Activated CD8-positive, alpha-beta T cell treated with anti-CD3 and anti-CD28 coated beads for 36 hours (primary cell): ENCODE data around the gene SLC46A2. TPM values are rescaled to one million over a fixed set of nuclear protein-coding genes. Genes with fewer than 3 reads are reported as not detected.
A peak's percentile ranks its signal among the peaks of the same experiment; 100 is the strongest.

ENCODE experiments used
- ATAC-seq: fragments of 200-7000 bp; cut with Tn5 transposase; one replicate; pipeline ENCODE4 v1.10.0; 2021; ENCODE audit warnings: mild to moderate bottlenecking, moderate library complexity
- CTCF ChIA-PET: fragments of 350-600 bp; sonication (Branson Sonifier 250); formaldehyde crosslinking; loops from one replicate; lab custom pipeline; 2021; ENCODE audit warnings: antibody characterized with exemption; lab: Charles Lee
- POLR2A ChIA-PET: fragments of 350-600 bp; sonication (Branson Sonifier 250); formaldehyde crosslinking; loops from one replicate; lab custom pipeline; 2021; ENCODE audit warnings: antibody characterized with exemption; lab: Charles Lee
- DNase-seq: peaks from one replicate; pipeline ENCODE4 v3.0.0-alpha.2; 2020
- H3K27ac Mint-ChIP-seq: one replicate; pipeline ENCODE4 v1.8.0; 2021; ENCODE audit warnings: mild to moderate bottlenecking, mixed read lengths
- H3K27me3 Mint-ChIP-seq: one replicate; pipeline ENCODE4 v1.8.0; 2021; ENCODE audit warnings: mixed read lengths
- H3K36me3 Mint-ChIP-seq: one replicate; pipeline ENCODE4 v1.8.0; 2021; ENCODE audit warnings: low read depth, mixed read lengths
- H3K4me1 Mint-ChIP-seq: one replicate; pipeline ENCODE4 v1.8.0; 2021; ENCODE audit warnings: low read depth, mixed read lengths
- H3K4me3 Mint-ChIP-seq: one replicate; pipeline ENCODE4 v1.8.0; 2021; ENCODE audit warnings: mild to moderate bottlenecking, moderate library complexity, mixed read lengths
- H3K9me3 Mint-ChIP-seq: one replicate; pipeline ENCODE4 v1.8.0; 2021; ENCODE audit warnings: mixed read lengths
- CTCF ChIP-seq: fragments of 200-600 bp; IDR thresholded peaks from one replicate; pipeline ENCODE4 v1.8.0; 2022; ENCODE audit warnings: antibody characterized with exemption, mild to moderate bottlenecking
- intact Hi-C: fragments of 100-400 bp; cut with micrococcal nuclease; formaldehyde crosslinking; loops from one replicate; pipeline ENCODE4 v1.10.0; 2022
- total RNA-seq, 2 experiments: library from RNA; stranded (reverse); gene quantifications; one replicate each; pipeline ENCODE4 v1.2.3, GENCODE V29; 2021

SLC46A2 gene
- total RNA-seq, 2 experiments from 2014 or later: not detected

GRCh38 chr9:112892981-112893380 lies 2.3 kb upstream of the SLC46A2 start:
- intact Hi-C loops: no loop called here
- TF ChIP-seq CTCF: no peak
- H3K4me1 Mint-ChIP-seq: no peaks in the 10 kb centered on the region
- H3K36me3 Mint-ChIP-seq: no peaks in the 10 kb centered on the region
- DNase-seq: no peak
- ChIA-PET POLR2A (interaction anchor here (0.7 to 1.2 kb wide), 2 partner anchors 9 to 28 kb away, joined by 3 read pairs; no protein-coding TSS in a partner anchor), CTCF (interaction anchor here (0.8 to 1.3 kb wide), 2 partner anchors 10 to 14 kb away, joined by 3 to 6 read pairs; no protein-coding TSS in a partner anchor)
- H3K4me3 Mint-ChIP-seq: no peak overlapping the region
- H3K27ac Mint-ChIP-seq: no peak overlapping the region
- ATAC-seq: no peak
- H3K27me3 Mint-ChIP-seq: peaks cover 42% of the 10 kb centered on the region
- H3K9me3 Mint-ChIP-seq: peaks cover 4% of the 10 kb centered on the region

GRCh38 chr9:112891521-112891920 lies 845 bp upstream of the SLC46A2 start:
- H3K27ac Mint-ChIP-seq: no peak overlapping the region
- ChIA-PET POLR2A (no interaction called here), CTCF (interaction anchor here (1.3 kb wide), 1 partner anchor 11 kb away, joined by 3 read pairs; no protein-coding TSS in a partner anchor)
- peaks cover 38% of the 10 kb centered on the region for H3K27me3 Mint-ChIP-seq
- no peak for TF ChIP-seq CTCF
- ATAC-seq: no peak
- peaks cover 4% of the 10 kb centered on the region for H3K9me3 Mint-ChIP-seq
- no peaks in the 10 kb centered on the region for H3K36me3 Mint-ChIP-seq
- no peak overlapping the region for H3K4me3 Mint-ChIP-seq
- no peak for DNase-seq
- H3K4me1 Mint-ChIP-seq: no peaks in the 10 kb centered on the region
- intact Hi-C loops: no loop called here

GRCh38 chr9:112887381-112887780 lies 3.3 kb downstream of the SLC46A2 start:
- Mint-ChIP-seq H3K27me3 (peaks cover 19% of the 10 kb centered on the region), H3K36me3 (no peaks in the 10 kb centered on the region)
- POLR2A ChIA-PET: no interaction called here

GRCh38 chr9:112886351-112886750 lies 4.3 kb downstream of the SLC46A2 start:
- DNase-seq: no peak
- CTCF ChIA-PET: interaction anchor here (2.7 to 3.9 kb wide), 2 partner anchors 17 to 41 kb away, joined by 9 to 19 read pairs; no protein-coding TSS in a partner anchor
- Mint-ChIP-seq H3K36me3 (no peaks in the 10 kb centered on the region), H3K9me3 (no peaks in the 10 kb centered on the region), H3K27me3 (peaks cover 9% of the 10 kb centered on the region), H3K4me1 (no peaks in the 10 kb centered on the region), H3K27ac (no peak overlapping the region), H3K4me3 (no peak overlapping the region)
- POLR2A ChIA-PET: no interaction called here
- TF ChIP-seq CTCF: no peak
- intact Hi-C loops: no loop called here
- ATAC-seq: no peak

More at GRCh38 chr9:112887381-112887780, 3.3 kb downstream of the SLC46A2 start:
- Mint-ChIP-seq H3K4me1 (no peaks in the 10 kb centered on the region), H3K9me3 (no peaks in the 10 kb centered on the region), H3K4me3 (no peak overlapping the region), H3K27ac (no peak overlapping the region)
- intact Hi-C loops: no loop called here
- DNase-seq: peak; percentile 21
- CTCF ChIA-PET: interaction anchor here (0.8 to 2.7 kb wide), 5 partner anchors 15 to 42 kb away, joined by 3 to 9 read pairs (median 3); no protein-coding TSS in a partner anchor
- TF ChIP-seq CTCF: no peak
- ATAC-seq: no peak

- Mint-ChIP-seq H3K27me3 (peaks cover 9% of the 10 kb centered on the region), H3K36me3 (peaks cover 1% of the 10 kb centered on the region), H3K9me3 (no peaks in the 10 kb centered on the region), H3K4me3 (no peak overlapping the region), H3K27ac (no peak overlapping the region), H3K4me1 (no peaks in the 10 kb centered on the region)
- DNase-seq: no peak
- ChIA-PET POLR2A (no interaction called here), CTCF (interaction anchor here (1.0 to 3.9 kb wide), 2 partner anchors 18 to 40 kb away, joined by 4 to 19 read pairs; no protein-coding TSS in a partner anchor)
- no peak for TF ChIP-seq CTCF
- intact Hi-C loops: no loop called here
- ATAC-seq: no peak
Observed at GRCh38 chr9:112885324-112885723, 5.4 kb downstream of the SLC46A2 start.
